ENCODE measurements around the gene DNAH2. TPM values are rescaled to one million over a fixed set of nuclear protein-coding genes. Genes with fewer than 3 reads are reported as not detected.

Gene DNAH2
- total RNA-seq, 5 donors from 2014 or later (not counting 1 experiment from before 2014, with no cell fraction given) = not detected

GRCh38 chr17:7732981-7733539, 15.5 kb downstream of the DNAH2 start:
- Histone ChIP-seq H3K27me3 (replicated peaks in 1 of 2; ENCODE audit: control insufficient read depth in 2 of 2, extremely low read depth in 1 of 2, insufficient read depth in 2 of 2, low read length in 1 of 2) (peaks cover 0 to 18% of the 10 kb centered on the region in 2 experiments), H3K36me3 (ENCODE audit: control insufficient read depth in 2 of 2, extremely low read depth in 1 of 2, insufficient read depth in 1 of 2, low read length in 1 of 2) (no peaks in the 10 kb centered on the region), H3K27ac (ENCODE audit: low read length) (no peak overlapping the region), H3K4me1 (ENCODE audit: control insufficient read depth in 1 of 2, extremely low read depth in 1 of 2, insufficient read depth in 2 of 2, low read length in 2 of 2) (no peaks in the 10 kb centered on the region), H3K4me3 (ENCODE audit: control insufficient read depth in 1 of 2, extremely low read depth in 1 of 2, low read length in 1 of 2) (no peak overlapping the region), H3K9me3 (no peaks in the 10 kb centered on the region)
- 93% methylated on average over 7 of the region's 14 CpGs for WGBS (ENCODE audit: insufficient coverage)
- DNase-seq = no peak
- no peak overlapping the region for H3K27ac Mint-ChIP-seq
- ATAC-seq (replicated peaks in 1 of 4) = no peak
- no peaks in the 10 kb centered on the region for H3K4me1 Mint-ChIP-seq
- ChIA-PET CTCF (no interaction called here), POLR2A (no interaction called here)
- no peaks in the 10 kb centered on the region for H3K36me3 Mint-ChIP-seq
- H3K9me3 Mint-ChIP-seq = no peaks in the 10 kb centered on the region
- H3K27me3 Mint-ChIP-seq = peaks cover 6 to 11% of the 10 kb centered on the region in 2 donors
- H3K4me3 Mint-ChIP-seq = no peak overlapping the region

GRCh38 chr17:7737601-7738000, 20.1 kb downstream of the DNAH2 start:
- H3K4me3 ChIP-seq (ENCODE audit: control insufficient read depth in 1 of 2, extremely low read depth in 1 of 2, low read length in 1 of 2) = no peak overlapping the region
- H3K27me3 ChIP-seq (replicated peaks in 1 of 2; ENCODE audit: control insufficient read depth in 2 of 2, extremely low read depth in 1 of 2, insufficient read depth in 2 of 2, low read length in 1 of 2) = peaks cover 0 to 39% of the 10 kb centered on the region in 2 experiments
- no peaks in the 10 kb centered on the region for H3K36me3 ChIP-seq (ENCODE audit: control insufficient read depth in 2 of 2, extremely low read depth in 1 of 2, insufficient read depth in 1 of 2, low read length in 1 of 2)
- POLR2A ChIA-PET = no interaction called here
- H3K9me3 ChIP-seq = no peaks in the 10 kb centered on the region
- WGBS (ENCODE audit: insufficient coverage) = 84% methylated on average over 5 of the region's 5 CpGs
- ATAC-seq (replicated peaks in 1 of 4) (no peak), DNase-seq (no peak)
- Mint-ChIP-seq H3K27me3 (peaks cover 22 to 23% of the 10 kb centered on the region in 2 donors), H3K4me3 (no peak overlapping the region), H3K9me3 (no peaks in the 10 kb centered on the region), H3K4me1 (no peaks in the 10 kb centered on the region), H3K27ac (no peak overlapping the region), H3K36me3 (no peaks in the 10 kb centered on the region)
- no peaks in the 10 kb centered on the region for H3K4me1 ChIP-seq (ENCODE audit: control insufficient read depth in 1 of 2, extremely low read depth in 1 of 2, insufficient read depth in 2 of 2, low read length in 2 of 2)
- no peak overlapping the region for H3K27ac ChIP-seq (ENCODE audit: low read length)
- CTCF ChIA-PET = interaction anchor here in 1 of 2 donors (0.6 kb wide), 1 partner anchor 342 kb away, joined by 4 read pairs; no protein-coding TSS in a partner anchor

GRCh38 chr17:7739746-7740145, 22.2 kb downstream of the DNAH2 start:
- H3K27me3 Mint-ChIP-seq = peaks cover 25 to 27% of the 10 kb centered on the region in 2 donors
- POLR2A ChIA-PET = interaction anchor here in 1 of 2 donors (0.6 kb wide), 1 partner anchor 118 kb away, joined by 4 read pairs; the partner anchor contains the start of gene NAA38
- no peaks in the 10 kb centered on the region for H3K4me1 Mint-ChIP-seq
- ATAC-seq (replicated peaks in 1 of 4) (no peak), DNase-seq (no peak)
- Histone ChIP-seq H3K36me3 (ENCODE audit: control insufficient read depth in 2 of 2, extremely low read depth in 1 of 2, insufficient read depth in 1 of 2, low read length in 1 of 2) (no peaks in the 10 kb centered on the region), H3K27me3 (replicated peaks in 1 of 2; ENCODE audit: control insufficient read depth in 2 of 2, extremely low read depth in 1 of 2, insufficient read depth in 2 of 2, low read length in 1 of 2) (peaks cover 0 to 50% of the 10 kb centered on the region in 2 experiments), H3K9me3 (no peaks in the 10 kb centered on the region), H3K4me1 (ENCODE audit: control insufficient read depth in 1 of 2, extremely low read depth in 1 of 2, insufficient read depth in 2 of 2, low read length in 2 of 2) (no peaks in the 10 kb centered on the region), H3K4me3 (ENCODE audit: control insufficient read depth in 1 of 2, extremely low read depth in 1 of 2, low read length in 1 of 2) (no peak overlapping the region), H3K27ac (ENCODE audit: low read length) (no peak overlapping the region)
- 81% methylated on average over 10 of the region's 14 CpGs for WGBS (ENCODE audit: insufficient coverage)
- H3K36me3 Mint-ChIP-seq = no peaks in the 10 kb centered on the region
- CTCF ChIA-PET = no interaction called here
- no peaks in the 10 kb centered on the region for H3K9me3 Mint-ChIP-seq
- no peak overlapping the region for H3K4me3 Mint-ChIP-seq
- H3K27ac Mint-ChIP-seq = no peak overlapping the region

GRCh38 chr17:7740481-7741001, 23.0 kb downstream of the DNAH2 start:
- ATAC-seq (replicated peaks in 1 of 4) = no peak
- WGBS (ENCODE audit: insufficient coverage) = 87% methylated on average over 41 of the region's 42 CpGs
- ChIA-PET CTCF (no interaction called here), POLR2A (no interaction called here)
- Histone ChIP-seq H3K27me3 (replicated peaks in 1 of 2; ENCODE audit: control insufficient read depth in 2 of 2, extremely low read depth in 1 of 2, insufficient read depth in 2 of 2, low read length in 1 of 2) (peaks cover 0 to 52% of the 10 kb centered on the region in 2 experiments), H3K27ac (ENCODE audit: low read length) (no peak overlapping the region), H3K4me1 (ENCODE audit: control insufficient read depth in 1 of 2, extremely low read depth in 1 of 2, insufficient read depth in 2 of 2, low read length in 2 of 2) (no peaks in the 10 kb centered on the region), H3K36me3 (ENCODE audit: control insufficient read depth in 2 of 2, extremely low read depth in 1 of 2, insufficient read depth in 1 of 2, low read length in 1 of 2) (no peaks in the 10 kb centered on the region), H3K9me3 (no peaks in the 10 kb centered on the region), H3K4me3 (ENCODE audit: control insufficient read depth in 1 of 2, extremely low read depth in 1 of 2, low read length in 1 of 2) (no peak overlapping the region)
- H3K27ac Mint-ChIP-seq = no peak overlapping the region
- peaks cover 25 to 27% of the 10 kb centered on the region in 2 donors for H3K27me3 Mint-ChIP-seq
- H3K36me3 Mint-ChIP-seq = no peaks in the 10 kb centered on the region
- no peaks in the 10 kb centered on the region for H3K9me3 Mint-ChIP-seq
- no peak for DNase-seq
- H3K4me3 Mint-ChIP-seq = no peak overlapping the region
- H3K4me1 Mint-ChIP-seq = no peaks in the 10 kb centered on the region

- Mint-ChIP-seq H3K9me3 (no peaks in the 10 kb centered on the region), H3K36me3 (no peaks in the 10 kb centered on the region), H3K27me3 (peaks cover 18 to 19% of the 10 kb centered on the region in 2 donors), H3K4me1 (no peaks in the 10 kb centered on the region), H3K27ac (no peak overlapping the region), H3K4me3 (no peak overlapping the region)
- Histone ChIP-seq H3K36me3 (ENCODE audit: control insufficient read depth in 2 of 2, extremely low read depth in 1 of 2, insufficient read depth in 1 of 2, low read length in 1 of 2) (no peaks in the 10 kb centered on the region), H3K4me3 (ENCODE audit: control insufficient read depth in 1 of 2, extremely low read depth in 1 of 2, low read length in 1 of 2) (no peak overlapping the region), H3K27me3 (replicated peaks in 1 of 2; ENCODE audit: control insufficient read depth in 2 of 2, extremely low read depth in 1 of 2, insufficient read depth in 2 of 2, low read length in 1 of 2) (peaks cover 0 to 49% of the 10 kb centered on the region in 2 experiments), H3K27ac (ENCODE audit: low read length) (no peak overlapping the region), H3K4me1 (ENCODE audit: control insufficient read depth in 1 of 2, extremely low read depth in 1 of 2, insufficient read depth in 2 of 2, low read length in 2 of 2) (no peaks in the 10 kb centered on the region), H3K9me3 (no peaks in the 10 kb centered on the region)
- POLR2A ChIA-PET = no interaction called here
- no peak for ATAC-seq (replicated peaks in 1 of 4)
- CTCF ChIA-PET = interaction anchor here (0.5 to 1.9 kb wide), 8 partner anchors 12 to 1207 kb away, joined by 3 to 6 read pairs (median 4); no protein-coding TSS in a partner anchor
- DNase-seq = no peak
- 85% methylated on average over 5 of the region's 10 CpGs for WGBS (ENCODE audit: insufficient coverage)
These were observed 25.2 kb downstream of the DNAH2 start for GRCh38 chr17:7742729-7743128.

- H3K27me3 Mint-ChIP-seq = peaks cover 17 to 19% of the 10 kb centered on the region in 2 donors
- no peaks in the 10 kb centered on the region for H3K9me3 Mint-ChIP-seq
- no peaks in the 10 kb centered on the region for H3K9me3 ChIP-seq
- no peak overlapping the region for H3K27ac Mint-ChIP-seq
- no peak for ATAC-seq (replicated peaks in 1 of 4)
- H3K36me3 Mint-ChIP-seq = no peaks in the 10 kb centered on the region
- no peaks in the 10 kb centered on the region for H3K36me3 ChIP-seq (ENCODE audit: control insufficient read depth in 2 of 2, extremely low read depth in 1 of 2, insufficient read depth in 1 of 2, low read length in 1 of 2)
- DNase-seq = no peak
- no peak overlapping the region for H3K4me3 Mint-ChIP-seq
- H3K27me3 ChIP-seq (replicated peaks in 1 of 2; ENCODE audit: control insufficient read depth in 2 of 2, extremely low read depth in 1 of 2, insufficient read depth in 2 of 2, low read length in 1 of 2) = peaks cover 0 to 43% of the 10 kb centered on the region in 2 experiments
- no peaks in the 10 kb centered on the region for H3K4me1 ChIP-seq (ENCODE audit: control insufficient read depth in 1 of 2, extremely low read depth in 1 of 2, insufficient read depth in 2 of 2, low read length in 2 of 2)
- ChIA-PET POLR2A (interaction anchor here in 1 of 2 donors (0.6 kb wide), 1 partner anchor 766 kb away, joined by 8 read pairs; no protein-coding TSS in a partner anchor), CTCF (interaction anchor here in 1 of 2 donors (1.0 to 1.6 kb wide), 6 partner anchors 24 to 313 kb away, joined by 3 to 6 read pairs (median 3); no protein-coding TSS in a partner anchor)
- H3K4me1 Mint-ChIP-seq = no peaks in the 10 kb centered on the region
- 67% methylated on average over 8 of the region's 8 CpGs for WGBS (ENCODE audit: insufficient coverage)
- no peak overlapping the region for H3K27ac ChIP-seq (ENCODE audit: low read length)
- no peak overlapping the region for H3K4me3 ChIP-seq (ENCODE audit: control insufficient read depth in 1 of 2, extremely low read depth in 1 of 2, low read length in 1 of 2)
These were observed 26.9 kb downstream of the DNAH2 start for GRCh38 chr17:7744416-7744815.

Data from T-cell (primary cell).